Activated gamma-delta T cell treated with anti-CD3 and anti-CD28 coated beads, Interleukin-2, amount 50 U/mL, for 16 hours (primary cell): ENCODE measurements around the gene FOXJ3.
"Not testable (repeated sequence)": the region's sequence is repeated elsewhere in the genome, so short reads cannot be mapped to it uniquely, and the experiment has no call there.

Experiments
- DNase-seq: peaks from one replicate; pipeline ENCODE4 v3.0.0-alpha.2; 2020; ENCODE audit warnings: low read depth

FOXJ3 gene

DNA sequence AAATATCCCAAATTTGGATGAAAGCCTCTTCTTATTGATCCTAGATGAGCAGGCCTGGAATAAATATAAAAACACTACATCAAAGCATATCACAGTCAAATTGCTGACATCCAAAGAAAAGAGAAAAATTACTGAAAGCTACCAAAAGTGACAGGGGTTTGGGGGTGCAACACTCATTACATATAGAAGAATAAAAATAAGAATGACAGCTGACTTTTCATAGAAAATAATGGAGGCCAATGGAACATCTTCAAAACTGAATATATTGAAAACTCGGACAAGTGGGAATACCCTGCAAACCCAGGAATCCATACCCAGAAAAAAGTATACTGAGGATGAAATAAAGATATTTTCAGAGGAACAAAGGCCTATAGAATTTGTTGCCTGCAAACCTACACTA is 84.0 kb downstream of the FOXJ3 start:
- DNase-seq: no peak

DNA sequence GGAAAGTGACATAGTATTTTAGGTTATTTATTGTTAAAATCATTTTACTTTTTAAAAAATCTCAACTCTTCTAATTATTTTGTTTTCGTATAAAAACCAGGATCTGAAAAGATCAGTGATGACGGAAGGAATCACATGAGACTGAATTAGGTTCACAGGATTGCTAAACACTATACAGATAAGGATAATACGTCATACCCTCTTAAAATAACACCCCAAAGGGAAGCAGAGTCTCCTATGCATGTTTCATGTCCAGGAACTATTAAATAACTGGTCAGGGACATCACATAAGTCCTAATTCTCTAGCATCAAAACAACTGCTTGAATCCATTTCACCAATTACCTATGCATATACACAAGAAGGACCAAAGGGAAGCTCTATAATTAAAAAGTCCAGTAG is 84.9 kb downstream of the FOXJ3 start:
- DNase-seq: no peak

DNA sequence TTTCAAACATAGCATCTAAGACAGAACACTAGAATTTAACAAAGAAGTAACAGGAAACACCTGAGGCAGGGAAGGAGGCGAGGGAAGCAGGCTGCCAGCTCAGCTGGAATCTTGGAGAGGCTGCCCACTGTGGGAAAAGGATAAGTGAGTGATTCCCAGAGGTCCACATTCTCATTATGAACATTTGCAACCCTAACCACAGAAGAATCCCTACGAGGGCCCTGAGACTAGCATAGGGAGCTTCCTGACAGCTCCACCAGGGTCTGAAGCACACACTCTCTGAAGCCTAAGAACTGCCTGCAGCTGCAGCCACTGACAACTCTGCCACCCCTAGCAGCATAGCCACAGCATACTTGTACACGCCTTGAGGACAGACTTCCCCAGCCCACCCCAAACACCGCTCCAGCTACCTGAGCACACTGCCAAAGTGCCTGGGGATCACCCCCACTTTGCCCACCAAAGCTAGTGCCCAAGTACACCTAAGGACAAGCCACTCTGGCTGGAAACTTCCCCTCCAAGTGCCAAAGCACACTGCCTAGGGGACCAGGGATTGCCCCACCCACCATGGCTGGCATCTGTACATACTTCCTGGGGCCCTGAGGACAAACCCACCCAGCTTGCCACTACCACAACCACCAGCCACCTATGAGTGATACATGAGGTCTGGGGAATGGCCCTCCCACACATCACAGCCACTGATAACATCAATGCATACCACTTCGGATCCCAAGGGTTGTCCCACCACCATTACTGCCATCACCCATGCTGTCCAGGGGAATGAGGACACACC is 93.9 kb downstream of the FOXJ3 start:
- DNase-seq: no peak

DNA sequence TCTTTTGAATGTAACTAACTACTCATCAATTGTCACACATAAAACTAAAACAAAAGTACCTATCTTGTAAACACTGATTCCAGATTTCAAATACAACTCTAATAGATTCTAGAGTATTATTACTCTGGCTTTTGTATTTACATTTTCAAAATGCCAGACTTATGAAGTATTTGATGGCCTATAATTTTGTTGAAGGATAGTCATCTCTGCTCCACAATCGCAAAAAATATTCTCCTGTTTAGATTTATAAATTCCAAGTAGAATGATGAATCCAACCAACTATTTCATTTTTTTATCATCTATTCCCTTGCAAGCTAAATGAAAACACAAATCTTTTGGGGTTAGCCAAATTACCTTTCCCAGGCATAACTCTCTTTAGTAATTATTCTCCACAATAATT is 95.5 kb downstream of the FOXJ3 start:
- no peak for DNase-seq

DNA sequence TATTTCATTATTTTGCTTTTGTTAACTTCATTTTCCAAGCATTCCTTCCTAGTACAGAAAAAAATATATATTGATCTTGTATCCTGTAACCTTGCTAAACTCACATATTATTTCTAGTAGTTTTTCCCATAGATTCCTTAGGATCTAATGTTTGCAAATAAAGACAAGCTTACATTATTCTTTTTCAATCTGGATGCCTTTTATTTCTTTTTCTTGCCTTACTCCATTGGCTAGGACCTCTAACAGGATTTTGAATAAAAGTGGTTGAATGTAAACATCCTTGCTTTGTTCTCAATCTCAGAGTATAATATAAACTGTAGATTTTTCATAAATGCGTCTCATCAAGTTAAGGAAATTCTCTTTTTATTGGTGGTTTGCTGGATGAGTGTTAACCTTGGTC is 96.0 kb downstream of the FOXJ3 start:
- no peak for DNase-seq

DNA sequence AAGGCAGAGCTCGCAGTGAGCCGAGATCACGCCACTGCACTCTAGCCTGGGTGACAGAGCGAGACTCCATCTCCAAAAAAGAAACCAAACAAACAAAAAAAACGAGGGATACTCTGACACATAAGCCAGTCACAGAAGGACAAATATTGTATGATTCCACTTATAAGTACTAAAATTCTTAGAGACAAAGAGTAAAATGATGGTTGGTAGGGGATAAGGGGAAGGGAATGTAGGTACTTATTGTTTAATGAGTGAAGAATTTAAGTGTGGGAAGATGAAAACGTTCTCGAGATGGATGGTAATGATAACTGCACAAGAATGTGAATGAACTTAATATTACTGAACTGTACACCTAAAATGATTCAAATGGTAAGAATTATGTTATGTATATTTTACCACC is 103.8 kb downstream of the FOXJ3 start:
- DNase-seq: no peak

DNA sequence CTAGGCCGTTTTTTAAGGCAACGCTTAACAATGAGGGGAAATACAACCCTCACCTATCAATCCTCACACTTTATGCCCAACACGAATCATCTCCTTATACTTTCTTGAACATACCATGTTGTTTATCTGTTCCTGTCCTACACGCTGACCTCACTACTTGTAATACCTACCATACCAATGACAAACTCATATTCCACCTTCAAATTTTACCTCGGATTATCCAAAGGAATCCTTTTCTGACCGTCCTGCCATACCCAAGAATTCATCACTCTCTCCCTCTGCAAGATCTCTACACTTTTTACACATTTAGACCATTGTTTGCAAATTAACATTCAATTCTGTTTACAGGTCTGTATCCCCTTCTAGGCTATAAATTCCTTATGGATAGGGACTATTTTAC is 106.1 kb downstream of the FOXJ3 start:
- no peak for DNase-seq

DNA sequence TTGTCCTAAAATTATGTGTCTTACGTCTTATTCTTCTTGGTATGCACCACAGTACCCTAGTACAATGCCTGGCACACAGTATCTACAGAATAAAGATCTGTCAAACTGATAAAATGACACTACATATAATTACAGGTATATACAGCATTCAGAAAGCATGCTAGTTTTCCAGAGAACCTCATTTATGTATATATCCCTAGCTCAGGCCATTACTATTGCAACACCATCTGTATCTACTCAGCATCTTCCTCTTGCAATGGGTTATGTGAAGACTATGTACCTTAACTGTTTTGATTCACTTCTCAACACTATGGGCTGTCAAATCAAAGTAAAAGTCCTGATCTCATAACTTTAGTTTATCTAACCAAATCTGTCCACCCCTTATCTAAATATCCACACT is 112.0 kb downstream of the FOXJ3 start:
- no peak for DNase-seq

DNA sequence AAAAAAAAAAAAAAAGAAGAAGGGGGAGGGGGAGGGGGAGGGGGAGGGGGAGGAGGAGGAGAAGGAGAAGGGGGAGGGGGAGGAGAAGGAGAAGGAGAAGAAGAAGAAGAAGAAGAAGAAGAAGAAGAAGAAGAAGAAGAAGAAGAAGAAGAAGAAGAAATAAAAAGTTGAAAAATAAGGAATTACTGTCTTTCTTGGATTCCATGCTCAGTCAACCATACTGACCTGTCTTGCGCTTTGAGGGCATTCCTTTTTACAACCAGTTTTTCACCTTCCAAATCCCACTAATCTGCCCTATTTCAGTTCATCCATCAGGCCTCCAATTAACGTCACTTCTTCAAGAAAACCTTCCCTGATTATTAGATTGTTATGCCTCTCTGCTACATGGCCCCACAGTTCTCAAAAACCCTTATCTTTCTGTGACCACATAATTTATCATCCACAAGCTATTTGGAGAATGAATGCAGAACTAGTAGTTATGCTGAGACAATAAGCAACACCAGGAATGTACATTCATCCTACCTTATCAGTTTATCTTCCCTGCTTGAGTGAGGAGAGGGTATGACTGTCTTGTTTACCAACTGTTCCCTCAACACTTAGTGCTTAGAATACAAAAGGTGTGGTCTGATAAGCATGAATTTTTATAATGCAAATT is 113.0 kb downstream of the FOXJ3 start:
- DNase-seq: no peak

DNA sequence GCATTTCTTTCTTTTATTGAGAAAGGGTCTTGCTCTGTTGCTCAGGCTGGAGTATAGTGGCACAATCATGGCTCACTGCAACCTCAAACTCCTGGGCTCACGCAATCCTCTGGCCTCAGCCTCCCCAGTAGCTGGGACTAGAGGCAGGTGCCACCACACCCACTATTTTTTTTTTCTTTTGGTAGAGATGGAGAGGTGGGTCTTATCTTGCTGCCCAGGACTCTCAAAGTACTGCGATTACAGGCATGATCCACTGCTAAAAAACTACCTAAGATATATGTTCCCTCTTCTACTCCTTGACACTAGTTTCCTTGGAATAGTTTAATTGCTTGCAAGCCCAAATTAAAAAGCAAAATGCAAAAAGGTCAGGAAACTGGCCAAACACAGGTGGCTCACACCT is 113.6 kb downstream of the FOXJ3 start:
- no peak for DNase-seq

DNA sequence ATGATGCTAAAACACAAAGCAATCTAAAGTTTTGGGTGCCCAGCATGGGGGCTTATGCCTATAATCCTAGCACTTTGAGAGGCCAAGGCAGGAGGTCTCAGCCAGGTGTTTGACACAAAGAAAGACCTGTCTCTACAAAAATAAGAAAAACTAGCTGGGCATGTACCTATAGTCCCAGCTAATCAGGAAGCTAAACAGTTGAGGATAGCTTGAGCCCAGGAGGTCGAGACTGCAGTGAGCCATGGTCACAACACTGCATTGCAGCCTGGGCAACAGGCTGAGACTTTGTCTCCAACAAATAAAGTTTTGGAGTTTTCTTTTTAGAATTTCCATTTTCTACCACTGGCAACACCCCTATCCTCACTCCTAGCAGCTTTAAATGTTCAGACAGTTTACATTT is 115.4 kb downstream of the FOXJ3 start:
- DNase-seq: no peak

DNA sequence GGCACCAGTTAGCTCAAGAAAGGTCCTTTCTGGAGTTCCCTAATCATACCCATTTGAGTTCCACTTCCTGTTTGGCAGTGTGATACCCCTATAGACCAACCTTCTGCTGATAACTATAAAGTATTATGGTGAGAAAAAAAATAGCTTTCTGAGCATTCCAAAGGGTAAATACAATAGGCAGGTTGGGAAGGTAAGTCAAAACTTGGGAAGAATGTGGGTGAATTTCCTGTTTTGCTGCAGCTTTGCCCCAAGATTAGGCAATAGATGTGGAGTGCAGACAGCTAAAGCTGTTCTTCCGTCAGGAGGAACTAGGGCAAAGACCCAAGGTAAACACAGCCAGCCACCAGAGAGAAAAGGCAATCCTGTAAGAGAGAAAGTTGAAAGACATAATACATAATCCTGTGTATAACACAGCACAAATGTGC is 120.6 kb downstream of the FOXJ3 start:
- DNase-seq: no peak

DNA sequence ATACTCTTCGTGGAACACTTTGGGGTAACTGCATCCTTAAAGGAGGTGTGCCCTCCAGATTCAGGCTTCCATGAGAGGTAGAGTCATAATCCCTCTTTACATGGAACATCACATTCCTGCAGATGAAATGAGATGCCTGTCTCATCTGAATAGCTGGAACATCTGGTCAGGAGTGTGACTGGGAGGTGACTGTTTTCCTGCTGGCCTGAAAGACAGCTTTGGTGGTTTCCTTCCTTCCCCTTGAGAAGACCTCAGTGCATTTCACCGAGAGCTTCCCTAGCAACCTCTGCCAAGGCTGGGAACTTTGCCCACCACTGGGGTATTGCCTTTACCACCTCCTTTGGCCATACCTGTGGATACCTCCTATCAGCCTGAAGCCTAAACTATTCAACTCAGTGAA is 123.8 kb downstream of the FOXJ3 start:
- DNase-seq: no peak

DNA sequence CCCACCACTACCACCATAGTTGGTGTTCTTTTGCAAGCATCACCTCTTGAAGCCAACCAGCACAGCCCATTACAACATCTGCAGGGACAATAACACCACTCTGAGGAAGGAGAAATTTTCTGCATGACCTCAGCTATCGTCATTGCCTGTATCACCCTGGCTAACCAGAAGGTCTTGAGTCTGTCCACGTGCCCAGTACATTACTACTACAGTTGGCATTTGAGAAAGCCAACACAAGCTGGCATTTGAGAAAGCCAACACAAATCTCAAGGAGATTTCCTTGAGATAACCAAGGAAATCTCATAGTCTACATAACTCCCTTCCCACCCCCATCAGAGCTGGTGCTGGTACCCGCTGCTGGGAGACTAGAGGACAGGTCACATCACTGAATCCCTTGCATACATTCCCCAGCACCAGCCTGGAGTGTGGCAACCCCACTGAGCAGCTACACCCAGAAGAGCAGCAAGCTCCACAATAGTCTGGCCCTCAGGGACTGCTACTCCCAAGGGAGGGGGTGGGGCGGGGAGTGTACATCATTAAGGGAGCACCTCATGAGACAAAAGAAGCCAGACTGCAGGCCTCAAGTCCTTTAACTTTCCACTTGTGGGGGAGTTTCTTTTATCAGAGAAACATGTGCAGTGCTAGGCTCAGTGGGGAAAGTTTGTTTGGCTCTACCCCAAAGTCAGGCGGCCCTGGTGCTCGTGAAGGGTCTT is 124.5 kb downstream of the FOXJ3 start:
- DNase-seq: no peak

DNA sequence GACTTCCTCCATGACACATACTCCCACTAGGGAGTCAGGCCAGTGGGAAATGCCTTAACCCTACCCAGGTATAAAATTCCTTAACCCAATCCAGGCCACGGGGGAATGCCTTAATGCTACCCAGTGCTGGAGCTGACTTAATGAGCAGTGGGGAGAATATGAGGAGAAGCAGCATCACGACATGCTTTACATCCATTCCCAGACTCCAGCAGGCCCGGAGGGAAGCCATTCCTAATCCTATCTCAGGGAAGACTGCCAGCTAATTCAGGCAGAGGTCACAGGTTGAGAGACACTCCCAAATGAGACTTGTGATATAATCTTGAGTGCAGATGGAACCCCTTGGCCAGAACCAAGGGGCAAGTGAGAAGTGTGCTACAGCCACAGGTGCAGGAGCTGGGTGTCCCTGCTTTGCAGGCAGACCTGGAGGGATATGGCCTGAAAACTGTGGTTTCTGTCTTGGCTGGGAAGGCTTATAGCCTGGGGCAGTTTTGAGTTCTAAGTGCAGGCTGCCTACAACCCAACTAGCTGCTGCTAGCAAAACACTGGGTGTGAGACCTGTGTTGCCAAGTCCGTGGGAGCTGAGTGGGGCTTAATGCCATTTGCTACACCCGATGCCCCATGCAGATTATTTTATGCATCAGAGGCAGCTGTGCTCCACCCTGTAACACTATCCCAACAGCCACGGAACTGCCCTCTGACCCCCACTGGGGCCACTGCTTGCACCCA is 125.3 kb downstream of the FOXJ3 start:
- DNase-seq: no peak

DNA sequence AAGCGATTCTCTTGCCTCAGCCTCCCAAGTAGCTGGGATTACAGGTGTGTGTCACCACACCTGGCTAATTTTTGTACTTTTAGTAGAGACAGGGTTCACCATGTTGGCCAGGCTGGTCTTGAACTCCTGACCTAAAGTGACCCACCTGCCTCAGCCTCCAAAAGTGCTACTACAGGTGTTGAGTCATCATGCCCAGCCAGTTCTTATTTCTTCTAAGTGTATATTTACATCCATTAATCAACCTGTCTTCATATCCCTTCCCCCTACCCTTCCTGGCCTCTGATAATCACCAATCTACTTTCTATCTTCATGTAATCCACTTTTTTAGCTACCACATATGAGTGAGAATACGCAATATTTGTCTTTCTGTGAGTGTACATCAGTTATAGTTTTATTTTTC is 128.1 kb downstream of the FOXJ3 start:
- DNase-seq: not testable (repeated sequence)

DNA sequence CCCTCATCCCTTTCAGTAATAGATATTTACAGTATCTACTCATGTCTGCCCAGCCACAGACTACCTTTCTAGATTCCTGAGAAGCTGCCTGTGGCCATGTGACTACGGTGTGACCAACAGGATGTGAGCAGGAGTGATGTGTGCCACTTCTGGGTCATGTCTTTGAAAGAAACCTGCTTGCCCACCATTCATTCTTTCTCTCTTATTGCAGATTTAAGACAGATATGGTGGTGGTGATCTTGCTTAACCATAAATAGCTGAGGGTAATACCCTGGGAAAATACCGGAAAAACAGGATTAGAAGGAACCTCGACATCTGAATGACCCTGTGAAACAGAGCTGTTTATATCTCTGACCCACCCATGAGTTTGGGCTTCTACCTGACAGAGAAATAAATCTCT is 128.9 kb downstream of the FOXJ3 start:
- DNase-seq: no peak

DNA sequence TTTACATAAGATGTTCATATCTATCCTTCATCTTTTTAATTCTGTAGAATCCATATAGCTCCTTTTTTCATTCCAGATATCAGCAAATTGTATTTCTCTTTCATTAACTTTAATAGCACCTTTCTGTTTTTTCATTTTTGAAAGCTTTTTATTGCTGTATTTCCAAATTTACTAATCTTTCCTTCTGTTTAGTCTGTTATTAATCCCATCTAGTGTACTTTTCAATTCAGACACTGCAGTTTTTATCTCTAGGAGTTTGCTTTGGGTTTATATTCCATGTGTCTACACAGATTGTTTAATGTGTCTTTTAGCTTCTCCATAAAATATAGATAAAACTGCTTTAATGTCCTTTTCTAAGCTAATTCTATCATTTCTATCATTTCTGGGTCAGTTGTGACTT is 133.0 kb downstream of the FOXJ3 start:
- no peak for DNase-seq

DNA sequence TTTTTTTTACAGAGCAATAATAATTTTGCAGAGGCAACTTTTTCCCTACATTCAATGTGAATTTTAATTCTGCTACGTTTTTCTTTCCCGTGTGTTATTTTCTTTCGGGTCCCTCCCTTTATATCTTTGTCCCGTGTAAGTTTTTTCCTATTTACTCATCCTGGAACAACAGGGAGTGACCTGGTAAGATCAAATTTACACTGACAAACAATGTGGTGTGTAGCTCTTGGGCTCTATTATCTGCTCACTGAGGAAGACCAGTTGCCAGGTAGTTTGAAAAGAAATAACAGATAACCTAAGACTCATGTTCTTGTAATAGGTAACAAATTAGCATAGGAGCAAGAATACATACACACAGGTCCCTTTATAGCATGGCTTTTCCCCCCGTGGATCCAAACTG is 136.8 kb downstream of the FOXJ3 start:
- no peak for DNase-seq

DNA sequence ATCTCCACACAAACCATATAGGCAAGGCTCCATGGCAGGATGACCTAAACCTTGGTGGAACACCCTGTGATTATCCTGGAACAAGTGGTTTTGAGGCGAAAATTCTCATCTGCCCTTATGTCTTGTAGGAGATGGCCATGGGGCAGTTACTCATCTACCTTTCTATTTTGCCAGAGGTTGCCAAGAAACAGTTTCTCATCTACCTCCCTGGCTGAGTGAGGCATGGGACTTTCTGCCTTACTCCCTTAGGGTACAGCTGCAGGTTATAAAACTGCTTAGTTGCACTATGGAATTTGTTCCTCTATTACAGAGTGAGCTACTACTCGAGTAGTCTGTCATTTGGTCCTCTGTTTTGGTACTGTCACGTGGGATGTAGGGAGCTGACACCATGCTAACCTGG is 139.2 kb downstream of the FOXJ3 start:
- DNase-seq: no peak

DNA sequence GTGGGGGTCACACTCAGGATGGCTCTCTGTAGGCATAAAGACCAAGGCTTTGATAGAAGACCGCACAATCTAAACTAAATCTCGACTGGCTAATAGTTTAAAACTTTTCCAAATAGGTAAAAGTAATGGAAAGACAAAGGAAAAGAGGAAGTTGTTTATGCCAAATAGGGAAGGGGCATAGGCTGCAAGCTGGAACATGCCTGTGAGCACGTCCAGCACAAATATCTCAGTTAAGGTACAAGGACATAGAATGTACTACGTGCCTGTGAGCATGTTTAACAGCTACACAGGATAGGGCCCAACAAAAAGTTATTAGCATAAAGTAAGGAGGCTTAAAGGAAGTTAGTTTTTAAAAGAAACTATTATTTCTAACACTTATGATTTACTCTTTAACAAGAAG is 142.9 kb downstream of the FOXJ3 start:
- DNase-seq: no peak

DNA sequence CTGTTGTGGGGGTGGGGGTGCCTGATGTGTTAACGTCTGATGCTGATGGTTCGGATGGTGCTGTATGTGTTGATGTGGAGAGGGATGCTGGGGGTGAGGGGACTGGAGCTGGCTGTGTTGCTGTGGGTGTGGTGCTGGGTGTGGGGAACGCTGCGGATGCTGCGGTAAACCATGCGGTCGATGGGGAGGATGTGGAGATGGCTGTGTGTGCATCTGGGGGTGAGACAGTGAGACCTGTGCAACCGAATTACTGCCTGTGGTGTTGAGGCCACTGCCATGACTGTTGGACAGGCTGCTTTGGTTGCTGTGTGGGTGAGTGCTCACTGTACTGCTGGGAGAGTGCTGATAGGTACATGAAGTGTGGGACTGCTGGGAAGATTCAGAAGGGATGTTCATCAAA is 143.7 kb downstream of the FOXJ3 start:
- DNase-seq: no peak
